T-cell (primary cell): ENCODE data around the gene MAP4. TPM values are rescaled to one million over a fixed set of nuclear protein-coding genes. Genes with fewer than 3 reads are reported as not detected.

Source experiments
- ATAC-seq, 4 experiments: fragments of 200-7000 bp in 3 of 4; fragments of 150-1000 bp in 1 of 4; cut with Tn5 transposase; replicated peaks in 1 of 4; 1 replicate in 3 of 4; 2 replicates in 1 of 4; pipeline ENCODE4 v1.10.0; 2021; ENCODE audit warnings: moderate library complexity in 3 of 4, mild to moderate bottlenecking in 2 of 4, moderate number of reproducible peaks in 1 of 4
- CTCF ChIA-PET, 2 donors: fragments of 300-600 bp; sonication (Branson Sonifier 250); formaldehyde crosslinking; loops; one replicate each; lab custom pipeline; 2022; ENCODE audit warnings: antibody characterized with exemption in 2 of 2; lab: Charles Lee
- POLR2A ChIA-PET, 2 donors: fragments of 300-600 bp; sonication (Branson Sonifier 250); formaldehyde crosslinking; loops; one replicate each; lab custom pipeline; 2022; ENCODE audit warnings: antibody characterized with exemption in 2 of 2; lab: Charles Lee
- DNase-seq, 35 experiments: peaks; one replicate each; pipeline versions ENCODE4 v3.0.0 to v3.0.0-alpha.2; 2013 to 2023
- H3K27ac ChIP-seq: one replicate; pipeline ENCODE4 v1.5.1; 2013; ENCODE audit warnings: low read length
- H3K27me3 ChIP-seq, 2 experiments: replicated peaks in 1 of 2; 1 replicate in 1 of 2; 2 replicates in 1 of 2; pipeline versions ENCODE4 v1.6.1 to v1.7.0; 2013; ENCODE audit warnings: low read length in 1 of 2, mixed read lengths in 1 of 2; ENCODE audit not compliant: control insufficient read depth in 2 of 2, insufficient read depth in 2 of 2; ENCODE audit errors: extremely low read depth in 1 of 2
- H3K36me3 ChIP-seq, 2 donors: 1 replicate in 1 of 2; 2 replicates in 1 of 2; pipeline versions ENCODE4 v1.6.1 to v1.7.0; 2013; ENCODE audit warnings: low read length in 1 of 2; ENCODE audit not compliant: control insufficient read depth in 2 of 2, insufficient read depth in 1 of 2; ENCODE audit errors: extremely low read depth in 1 of 2
- H3K4me1 ChIP-seq, 2 experiments: 1 replicate in 1 of 2; 2 replicates in 1 of 2; pipeline versions ENCODE4 v1.6.1 to v1.7.0; 2013; ENCODE audit warnings: low read length in 2 of 2, mixed read lengths in 1 of 2; ENCODE audit not compliant: insufficient read depth in 2 of 2, control insufficient read depth in 1 of 2; ENCODE audit errors: extremely low read depth in 1 of 2
- H3K4me3 ChIP-seq, 2 donors: 1 replicate in 1 of 2; 2 replicates in 1 of 2; pipeline versions ENCODE4 v1.5.1 to v1.7.0; 2013; ENCODE audit warnings: mild to moderate bottlenecking in 2 of 2, low read length in 1 of 2, moderate library complexity in 1 of 2; ENCODE audit not compliant: control insufficient read depth in 1 of 2; ENCODE audit errors: extremely low read depth in 1 of 2
- H3K9me3 ChIP-seq: 2 replicates; pipeline ENCODE4 v1.7.0; 2013
- H3K27ac Mint-ChIP-seq, 2 donors: one replicate each; pipeline ENCODE4 v1.8.0; 2020 to 2021; ENCODE audit warnings: mild to moderate bottlenecking in 2 of 2, mixed read lengths in 2 of 2
- H3K27me3 Mint-ChIP-seq, 2 donors: one replicate each; pipeline ENCODE4 v1.8.0; 2021 to 2022; ENCODE audit warnings: mixed read lengths in 2 of 2
- H3K36me3 Mint-ChIP-seq: one replicate; pipeline ENCODE4 v1.8.0; 2021; ENCODE audit warnings: mixed read lengths
- H3K4me1 Mint-ChIP-seq, 3 donors: one replicate each; pipeline ENCODE4 v1.8.0; 2020 to 2022; ENCODE audit warnings: mixed read lengths in 3 of 3, mild to moderate bottlenecking in 1 of 3
- H3K4me3 Mint-ChIP-seq, 3 donors: one replicate each; pipeline ENCODE4 v1.8.0; 2020 to 2022; ENCODE audit warnings: mild to moderate bottlenecking in 3 of 3, mixed read lengths in 3 of 3, moderate library complexity in 3 of 3
- H3K9me3 Mint-ChIP-seq, 3 donors: one replicate each; pipeline ENCODE4 v1.8.0; 2020 to 2022; ENCODE audit warnings: mixed read lengths in 3 of 3
- WGBS: methylation state at CpG from one replicate; pipeline ENCODE4 v1.1.5; 2013; ENCODE audit warnings: missing lambda C conversion rate; ENCODE audit not compliant: insufficient coverage; 5-methylcytosine and 5-hydroxymethylcytosine counted together
- total RNA-seq, 35 experiments: library from RNA in 6 of 35; stranded (reverse) in 6 of 35; fragments of 120-200 nt in 1 of 35; gene quantifications; one replicate each; pipeline versions ENCODE4 v1.2.1 to v1.2.4 and lab custom pipeline; 2013 to 2026

MAP4 gene
- total RNA-seq, 5 donors from 2014 or later (not counting 1 experiment from before 2014, with no cell fraction given), result 60.7 to 85.1 (median 76.7) TPM

DNA sequence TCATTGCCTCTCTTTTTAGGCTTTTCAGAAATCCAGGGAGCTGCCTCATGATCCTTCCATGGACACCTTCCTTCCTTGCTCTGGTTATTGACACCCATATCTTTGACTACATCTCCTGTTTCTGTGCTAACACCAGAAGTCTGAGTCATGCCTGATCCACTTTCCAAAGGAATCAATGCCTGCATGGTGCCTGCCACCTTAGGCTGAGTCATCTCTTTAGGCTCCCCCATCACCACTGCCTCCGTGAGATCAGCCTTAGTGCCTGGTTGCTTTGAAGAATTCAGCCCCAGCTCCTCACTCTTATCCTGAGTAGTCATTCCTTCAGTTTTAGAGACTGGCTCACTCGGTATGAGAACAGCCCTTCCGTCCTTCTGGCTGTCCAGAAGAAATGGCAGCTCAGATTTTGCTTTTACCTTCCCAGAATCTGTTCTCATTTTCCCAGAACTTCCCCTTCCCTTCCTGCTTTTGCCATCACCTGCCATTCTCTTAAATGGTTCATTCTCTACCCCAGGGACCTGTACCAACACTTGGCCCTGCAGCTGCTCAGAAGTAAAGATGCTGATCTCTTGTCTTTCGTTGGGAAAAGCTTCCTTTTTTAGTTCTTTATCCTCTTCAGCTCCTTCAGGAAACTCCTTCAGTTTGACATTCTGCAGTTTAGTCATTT lies 105.3 kb downstream of the MAP4 start:
- WGBS, result 87% methylated on average over 4 of the region's 4 CpGs
- ATAC-seq, result no peak
- H3K9me3 Mint-ChIP-seq, result peaks cover 0 to 2% (median 0%) of the 10 kb centered on the region in 3 donors
- peaks cover 68% of the 10 kb centered on the region for H3K36me3 Mint-ChIP-seq
- H3K27ac ChIP-seq, result no peak overlapping the region
- peaks cover under 1 to 33% of the 10 kb centered on the region in 2 donors for H3K36me3 ChIP-seq
- ChIA-PET CTCF (no interaction called here), POLR2A (no interaction called here)
- H3K4me1 Mint-ChIP-seq, result no peaks in the 10 kb centered on the region
- H3K4me1 ChIP-seq, result no peaks in the 10 kb centered on the region
- no peak overlapping the region for H3K27ac Mint-ChIP-seq
- H3K27me3 Mint-ChIP-seq, result no peaks in the 10 kb centered on the region
- no peaks in the 10 kb centered on the region for H3K9me3 ChIP-seq
- H3K27me3 ChIP-seq, result no peaks in the 10 kb centered on the region
- no peak for DNase-seq
- no peak overlapping the region for H3K4me3 ChIP-seq
- H3K4me3 Mint-ChIP-seq, result no peak overlapping the region

DNA sequence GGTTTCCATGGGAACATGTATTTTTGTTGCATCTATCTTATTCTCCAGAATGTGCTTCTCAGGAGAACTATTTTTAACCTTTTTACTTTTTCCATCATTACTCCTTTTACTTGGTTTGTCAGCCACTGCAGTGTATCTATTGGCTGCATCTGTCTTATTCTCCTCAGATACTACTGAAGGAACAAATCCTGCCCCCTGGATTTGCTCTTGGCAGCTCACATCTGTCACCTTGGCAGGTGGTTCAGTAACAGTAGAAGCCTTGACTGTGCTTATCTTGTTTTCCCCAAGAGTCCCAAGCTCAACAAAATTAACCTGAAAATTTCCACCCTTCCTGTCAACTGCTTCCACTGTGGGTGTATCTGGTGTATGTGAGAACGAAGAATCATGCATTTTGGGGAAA lies 106.0 kb downstream of the MAP4 start:
- Histone ChIP-seq H3K4me1 (no peaks in the 10 kb centered on the region), H3K9me3 (no peaks in the 10 kb centered on the region), H3K4me3 (no peak overlapping the region), H3K27ac (no peak overlapping the region), H3K27me3 (no peaks in the 10 kb centered on the region), H3K36me3 (peaks cover 0 to 26% of the 10 kb centered on the region in 2 donors)
- Mint-ChIP-seq H3K36me3 (peaks cover 64% of the 10 kb centered on the region), H3K9me3 (peaks cover 0 to 2% (median 0%) of the 10 kb centered on the region in 3 donors), H3K27me3 (no peaks in the 10 kb centered on the region), H3K4me3 (no peak overlapping the region), H3K27ac (no peak overlapping the region), H3K4me1 (no peaks in the 10 kb centered on the region)
- no peak for ATAC-seq
- POLR2A ChIA-PET, result no interaction called here
- WGBS, result no CpG with 5 or more reads among the region's 1 CpG
- CTCF ChIA-PET, result no interaction called here
- no peak for DNase-seq

DNA sequence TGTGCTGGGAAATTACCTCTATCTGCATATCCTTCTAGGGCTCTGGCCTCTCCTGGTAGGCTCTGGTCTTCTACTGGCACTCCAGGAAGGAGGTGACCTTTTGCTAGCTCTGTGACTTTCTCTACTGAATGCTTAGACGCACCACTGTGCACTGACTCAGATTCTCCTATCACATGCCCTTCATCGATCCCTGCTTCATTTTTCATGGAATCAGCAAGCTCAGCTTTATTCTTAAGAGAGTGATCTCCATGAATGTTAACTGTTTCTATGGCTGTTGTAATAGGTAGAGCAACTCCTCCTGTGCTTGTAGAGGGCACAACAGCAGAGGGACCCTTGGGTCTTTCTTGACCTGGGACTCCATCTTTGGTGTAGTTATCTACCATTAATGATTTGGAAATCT lies 106.6 kb downstream of the MAP4 start:
- Mint-ChIP-seq H3K36me3 (peaks cover 65% of the 10 kb centered on the region), H3K9me3 (peaks cover 0 to 2% (median 0%) of the 10 kb centered on the region in 3 donors), H3K4me3 (no peak overlapping the region), H3K4me1 (no peaks in the 10 kb centered on the region), H3K27me3 (no peaks in the 10 kb centered on the region), H3K27ac (no peak overlapping the region)
- no peak overlapping the region for H3K4me3 ChIP-seq
- WGBS, result no CpG with 5 or more reads among the region's 2 CpGs
- CTCF ChIA-PET, result no interaction called here
- POLR2A ChIA-PET, result no interaction called here
- H3K4me1 ChIP-seq, result no peaks in the 10 kb centered on the region
- no peak overlapping the region for H3K27ac ChIP-seq
- peaks cover 0 to 22% of the 10 kb centered on the region in 2 donors for H3K36me3 ChIP-seq
- no peak for ATAC-seq
- no peaks in the 10 kb centered on the region for H3K9me3 ChIP-seq
- no peaks in the 10 kb centered on the region for H3K27me3 ChIP-seq
- no peak for DNase-seq

DNA sequence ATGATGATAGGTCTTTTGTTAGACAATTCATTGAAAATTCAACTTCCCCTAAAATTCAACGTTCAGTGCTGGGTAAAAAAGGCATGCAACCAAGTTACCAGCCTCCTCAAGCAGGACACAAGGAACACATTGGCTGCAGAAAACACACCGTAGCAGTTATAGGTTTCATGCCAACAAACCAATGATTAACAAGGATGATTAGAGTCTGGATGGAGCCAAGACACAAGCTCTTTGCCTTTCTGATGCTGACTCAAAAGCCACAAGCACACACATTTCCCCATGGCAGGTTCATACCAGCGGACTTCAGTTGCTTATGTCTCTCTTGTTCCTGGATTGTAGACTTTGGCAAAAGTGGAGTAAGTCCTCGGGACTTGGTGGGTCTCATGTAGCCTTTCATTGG lies 107.5 kb downstream of the MAP4 start:
- no peak for ATAC-seq
- Histone ChIP-seq H3K36me3 (peaks cover 0 to 19% of the 10 kb centered on the region in 2 donors), H3K4me3 (no peak overlapping the region), H3K4me1 (no peaks in the 10 kb centered on the region), H3K27me3 (no peaks in the 10 kb centered on the region), H3K27ac (no peak overlapping the region), H3K9me3 (no peaks in the 10 kb centered on the region)
- Mint-ChIP-seq H3K4me1 (no peaks in the 10 kb centered on the region), H3K4me3 (no peak overlapping the region), H3K36me3 (peaks cover 56% of the 10 kb centered on the region), H3K27me3 (no peaks in the 10 kb centered on the region), H3K27ac (no peak overlapping the region), H3K9me3 (peaks cover 0 to 2% (median 0%) of the 10 kb centered on the region in 3 donors)
- DNase-seq, result no peak
- ChIA-PET CTCF (no interaction called here), POLR2A (no interaction called here)
- 100% methylated on average over 1 of the region's 4 CpGs for WGBS

DNA sequence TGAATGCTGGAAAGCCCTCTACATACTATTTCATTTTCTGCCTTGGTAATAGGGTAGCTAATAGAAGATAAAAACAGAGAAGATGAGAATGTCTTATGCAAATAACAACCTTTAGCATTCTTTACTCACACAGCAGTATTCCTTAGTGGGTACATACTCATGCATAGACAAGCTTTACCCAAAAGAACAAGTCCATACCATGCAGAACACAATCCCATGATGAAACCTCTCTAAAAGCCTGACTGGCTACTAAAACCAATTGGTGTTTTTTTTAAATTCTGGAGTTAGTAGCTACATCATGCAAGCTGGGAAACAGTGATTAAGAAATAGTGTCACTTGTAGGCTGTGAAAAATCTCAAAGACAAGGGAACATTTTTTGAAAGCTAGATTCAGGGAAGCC lies 108.4 kb downstream of the MAP4 start:
- H3K4me3 ChIP-seq, result no peak overlapping the region
- ChIA-PET POLR2A (interaction anchor here in 1 of 2 donors (0.7 kb wide), 1 partner anchor 20 kb away, joined by 5 read pairs; no protein-coding TSS in a partner anchor), CTCF (interaction anchor here in 1 of 2 donors (0.6 kb wide), 1 partner anchor 34 kb away, joined by 4 read pairs; no protein-coding TSS in a partner anchor)
- no peaks in the 10 kb centered on the region for H3K4me1 Mint-ChIP-seq
- H3K9me3 Mint-ChIP-seq, result peaks cover 0 to 2% (median 0%) of the 10 kb centered on the region in 3 donors
- H3K27ac ChIP-seq, result no peak overlapping the region
- ATAC-seq (no peak), DNase-seq (no peak)
- no peak overlapping the region for H3K27ac Mint-ChIP-seq
- H3K4me1 ChIP-seq, result no peaks in the 10 kb centered on the region
- H3K4me3 Mint-ChIP-seq, result no peak overlapping the region
- H3K27me3 Mint-ChIP-seq, result no peaks in the 10 kb centered on the region
- no peaks in the 10 kb centered on the region for H3K27me3 ChIP-seq
- no peaks in the 10 kb centered on the region for H3K9me3 ChIP-seq
- peaks cover 52% of the 10 kb centered on the region for H3K36me3 Mint-ChIP-seq
- peaks cover 0 to 15% of the 10 kb centered on the region in 2 donors for H3K36me3 ChIP-seq

DNA sequence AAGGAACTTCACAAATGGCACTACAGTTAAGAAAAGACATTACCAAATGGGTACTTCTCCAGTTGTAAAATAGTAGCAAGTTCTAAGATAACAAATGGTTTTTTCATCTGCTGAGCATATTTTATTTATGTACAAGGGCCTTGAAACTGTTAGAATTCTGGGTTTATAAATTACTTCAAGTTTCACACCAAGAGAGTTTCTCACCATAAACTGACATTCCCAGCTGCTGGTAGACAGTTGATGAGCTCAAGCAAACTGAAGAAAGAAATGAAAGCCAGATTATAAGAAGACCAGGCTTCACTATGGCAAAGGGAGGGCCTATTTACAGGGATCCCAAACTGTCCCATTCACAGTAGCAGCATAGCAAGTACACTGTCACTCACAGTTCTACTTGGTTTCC lies 113.5 kb downstream of the MAP4 start:
- H3K4me3 Mint-ChIP-seq, result no peak overlapping the region
- peaks cover 0 to 2% of the 10 kb centered on the region in 2 donors for H3K36me3 ChIP-seq
- ChIA-PET POLR2A (no interaction called here), CTCF (no interaction called here)
- no peak overlapping the region for H3K27ac Mint-ChIP-seq
- no peaks in the 10 kb centered on the region for H3K27me3 Mint-ChIP-seq
- H3K4me3 ChIP-seq, result no peak overlapping the region
- H3K9me3 ChIP-seq, result no peaks in the 10 kb centered on the region
- H3K4me1 Mint-ChIP-seq, result peaks cover 6 to 14% (median 9%) of the 10 kb centered on the region in 3 donors
- DNase-seq (no peak), ATAC-seq (no peak)
- H3K27ac ChIP-seq, result no peak overlapping the region
- no peaks in the 10 kb centered on the region for H3K27me3 ChIP-seq
- H3K9me3 Mint-ChIP-seq, result no peaks in the 10 kb centered on the region
- H3K4me1 ChIP-seq, result peaks cover 0 to 3% of the 10 kb centered on the region in 2 experiments
- H3K36me3 Mint-ChIP-seq, result peaks cover 17% of the 10 kb centered on the region
